ENCODE results near the gene CTDSPL. TPM values are rescaled to one million over a fixed set of nuclear protein-coding genes. Genes with fewer than 3 reads are reported as not detected.

CTDSPL gene
- total RNA-seq, 1 donor from 2014 or later, result not detected

- no peak for ATAC-seq (ENCODE audit: low read depth)
- H3K4me3 Mint-ChIP-seq, result no peak overlapping the region
- ChIA-PET POLR2A (no interaction called here), CTCF (interaction anchor here (1.1 kb wide), 1 partner anchor 9 kb away, joined by 3 read pairs; no protein-coding TSS in a partner anchor)
- no peaks in the 10 kb centered on the region for H3K36me3 Mint-ChIP-seq (ENCODE audit: low read depth)
- no peak for TF ChIP-seq CTCF (IDR thresholded peaks at IDR 0.05)
- H3K9me3 Mint-ChIP-seq, result no peaks in the 10 kb centered on the region
- H3K27ac Mint-ChIP-seq, result no peak overlapping the region
- DNase-seq, result no peak
- intact Hi-C loops (cut with micrococcal nuclease), result no loop called here
- H3K4me1 Mint-ChIP-seq, result peaks cover 17% of the 10 kb centered on the region
- peaks cover 40% of the 10 kb centered on the region for H3K27me3 Mint-ChIP-seq
These were observed 3.2 kb downstream of the CTDSPL start for GRCh38 chr3:37864904-37865303.

GRCh38 chr3:37867144-37867543, 5.5 kb downstream of the CTDSPL start:
- ChIA-PET CTCF (no interaction called here), POLR2A (no interaction called here)
- no peak for DNase-seq
- ATAC-seq (ENCODE audit: low read depth), result no peak
- TF ChIP-seq CTCF (IDR thresholded peaks at IDR 0.05), result no peak
- H3K4me3 Mint-ChIP-seq, result no peak overlapping the region
- peaks cover 6% of the 10 kb centered on the region for H3K4me1 Mint-ChIP-seq
- peaks cover 3% of the 10 kb centered on the region for H3K36me3 Mint-ChIP-seq (ENCODE audit: low read depth)
- peaks cover 10% of the 10 kb centered on the region for H3K9me3 Mint-ChIP-seq
- peaks cover 42% of the 10 kb centered on the region for H3K27me3 Mint-ChIP-seq
- intact Hi-C loops (cut with micrococcal nuclease), result no loop called here
- no peak overlapping the region for H3K27ac Mint-ChIP-seq

- POLR2A ChIA-PET, result no interaction called here
- ATAC-seq (ENCODE audit: low read depth) (no peak), DNase-seq (no peak)
- intact Hi-C loops (cut with micrococcal nuclease), result no loop called here
- Mint-ChIP-seq H3K36me3 (ENCODE audit: low read depth) (peaks cover 3% of the 10 kb centered on the region), H3K4me1 (no peaks in the 10 kb centered on the region), H3K27ac (no peak overlapping the region), H3K9me3 (peaks cover 16% of the 10 kb centered on the region), H3K27me3 (peaks cover 24% of the 10 kb centered on the region), H3K4me3 (no peak overlapping the region)
- TF ChIP-seq CTCF (IDR thresholded peaks at IDR 0.05), result no peak
- CTCF ChIA-PET, result no interaction called here
These were observed 10.2 kb downstream of the CTDSPL start for GRCh38 chr3:37871858-37872257.

- ATAC-seq (ENCODE audit: low read depth), result no peak
- intact Hi-C loops (cut with micrococcal nuclease), result no loop called here
- Mint-ChIP-seq H3K4me3 (no peak overlapping the region), H3K27me3 (peaks cover 22% of the 10 kb centered on the region), H3K36me3 (ENCODE audit: low read depth) (peaks cover 3% of the 10 kb centered on the region), H3K9me3 (peaks cover 21% of the 10 kb centered on the region), H3K4me1 (no peaks in the 10 kb centered on the region), H3K27ac (no peak overlapping the region)
- CTCF ChIA-PET, result no interaction called here
- DNase-seq, result no peak
- no peak for TF ChIP-seq CTCF (IDR thresholded peaks at IDR 0.05)
- POLR2A ChIA-PET, result no interaction called here
These were observed 10.9 kb downstream of the CTDSPL start for GRCh38 chr3:37872413-37873160.

GRCh38 chr3:37876279-37876678, 14.6 kb downstream of the CTDSPL start:
- POLR2A ChIA-PET, result no interaction called here
- TF ChIP-seq CTCF (IDR thresholded peaks at IDR 0.05), result no peak
- ATAC-seq (ENCODE audit: low read depth), result no peak
- no peak for DNase-seq
- Mint-ChIP-seq H3K4me1 (no peaks in the 10 kb centered on the region), H3K36me3 (ENCODE audit: low read depth) (peaks cover 3% of the 10 kb centered on the region), H3K4me3 (no peak overlapping the region), H3K27ac (no peak overlapping the region), H3K27me3 (peaks cover 11% of the 10 kb centered on the region), H3K9me3 (peaks cover 20% of the 10 kb centered on the region)
- CTCF ChIA-PET, result no interaction called here
- intact Hi-C loops (cut with micrococcal nuclease), result no loop called here
